Activated naive CD4-positive, alpha-beta T cell (primary cell): ENCODE results near the gene MATK.
"Not testable (repeated sequence)": the region's sequence is repeated elsewhere in the genome, so short reads cannot be mapped to it uniquely, and the experiment has no call there.

Experiments
- DNase-seq, 4 experiments: peaks; one replicate each; lab custom pipeline; 2025; lab: John Stamatoyannopoulos, UW

Gene MATK

DNA sequence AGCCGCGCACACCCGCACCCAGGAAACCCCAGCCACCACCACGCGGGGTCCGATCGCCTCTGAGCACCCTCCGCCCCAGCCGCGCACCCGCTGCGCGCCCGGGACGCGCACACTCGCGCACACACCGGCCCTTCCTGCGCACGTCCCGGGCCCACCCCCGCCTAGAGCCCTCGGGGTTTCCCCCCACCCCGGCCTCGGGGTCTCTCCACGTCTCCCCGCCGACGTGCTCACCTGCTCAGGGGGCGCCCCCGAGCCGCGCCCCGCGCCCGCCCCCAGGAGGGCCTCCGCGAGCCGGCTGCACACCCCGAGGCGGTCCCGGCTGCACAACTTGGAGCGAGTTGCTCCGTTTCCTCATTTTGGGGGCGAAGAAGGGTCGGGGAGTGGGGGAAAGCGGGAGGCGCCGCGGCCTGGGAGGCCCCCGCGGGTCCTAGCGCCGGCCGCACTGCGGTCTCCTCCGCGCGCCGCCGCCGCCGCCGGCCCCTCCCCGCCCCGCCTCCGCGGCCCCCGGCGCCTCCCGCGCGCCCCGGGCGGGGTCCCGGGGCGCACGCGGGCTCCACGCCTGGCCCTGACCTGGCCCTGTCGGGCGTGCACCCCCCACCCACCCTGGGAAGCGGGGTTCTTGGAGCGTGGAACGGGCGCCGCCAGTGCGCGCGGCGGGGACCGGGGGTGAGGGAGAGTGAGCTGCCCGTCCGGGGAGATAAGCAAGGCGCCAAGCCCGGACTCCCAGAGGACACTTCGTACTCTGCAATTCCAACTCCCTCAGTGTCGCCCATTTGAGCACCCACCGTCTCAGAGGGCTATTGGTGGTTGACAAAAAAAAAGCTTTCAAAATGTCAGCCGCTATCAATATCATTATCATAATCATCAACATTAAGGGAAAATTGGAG lies at the start of gene MATK:
MATK (minus strand) TSS at position 444 of the 887 bp plus-strand sequence. CDS start 1,246 bp downstream, outside the sequence.
- no peak for DNase-seq

- no peak for DNase-seq
Observed at GRCh38 chr19:3835055-3835435, 48.9 kb upstream of the MATK start.

- DNase-seq: no peak
Observed at GRCh38 chr19:3834349-3835054, 48.3 kb upstream of the MATK start.

DNA sequence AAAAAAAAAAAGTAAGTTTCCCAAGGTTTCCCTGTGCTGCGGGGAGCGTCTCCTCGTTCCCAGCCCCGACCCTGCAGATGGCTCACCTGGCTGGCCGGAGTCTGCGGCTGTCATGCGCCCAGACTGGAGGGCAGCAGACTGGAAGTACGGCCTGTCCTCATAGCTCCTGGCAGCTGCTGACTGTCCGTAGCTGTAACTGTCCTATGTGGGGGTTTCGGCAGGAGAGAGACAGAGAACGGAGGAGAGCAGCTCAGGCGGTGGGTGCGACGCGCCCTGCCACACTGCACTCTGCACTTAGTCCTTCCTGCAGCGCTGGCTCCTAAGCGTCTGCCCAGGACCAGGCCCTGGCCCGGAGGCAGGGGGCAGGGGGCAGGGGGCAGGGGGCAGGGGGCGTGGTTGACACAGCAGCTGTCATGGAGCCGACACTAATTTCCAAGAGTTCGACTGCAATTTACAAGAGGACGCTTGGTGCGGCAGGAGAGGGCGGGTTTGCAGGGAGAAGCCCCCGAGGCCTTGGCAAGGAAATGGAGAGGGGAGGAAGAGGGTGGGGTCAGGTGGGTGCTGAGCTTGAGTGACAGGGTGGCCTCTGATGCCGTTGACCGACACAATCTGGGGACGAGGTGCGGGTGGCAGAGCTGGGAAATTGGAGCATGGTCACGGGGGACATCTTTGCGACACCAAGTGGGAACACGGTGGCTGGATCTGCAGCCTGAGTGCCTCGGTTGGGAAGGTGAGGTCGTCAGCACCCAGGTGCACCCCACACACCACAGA lies 47.6 kb upstream of the MATK start:
- DNase-seq: no peak

- DNase-seq: no peak
Observed at GRCh38 chr19:3832001-3832400, 45.8 kb upstream of the MATK start.

DNA sequence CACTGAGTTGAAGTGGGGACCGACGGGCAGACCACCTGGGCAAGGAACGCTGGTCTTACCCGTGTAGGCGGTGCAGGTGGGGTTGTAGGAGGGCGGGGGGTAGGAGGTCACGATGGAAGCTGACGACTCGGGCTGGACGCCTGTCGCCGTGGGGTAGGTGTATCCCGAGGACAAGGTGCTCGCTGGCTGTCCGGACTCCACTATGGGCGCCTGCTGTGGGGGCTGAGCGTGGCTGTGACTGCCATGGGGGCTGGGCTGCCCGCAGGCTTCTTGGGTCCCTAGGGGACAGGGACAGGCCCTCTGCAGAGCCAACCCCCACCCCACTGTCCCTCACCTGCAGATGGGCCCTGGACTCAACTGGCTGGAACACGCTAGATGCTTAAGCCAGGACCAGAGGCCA lies 45.4 kb upstream of the MATK start:
- no peak for DNase-seq

- DNase-seq: no peak
Observed at GRCh38 chr19:3830621-3831589, 44.7 kb upstream of the MATK start.

GRCh38 chr19:3827306-3827705 lies 41.1 kb upstream of the MATK start:
- DNase-seq: no peak

- DNase-seq: no peak
Observed at GRCh38 chr19:3826163-3826562, 40.0 kb upstream of the MATK start.

GRCh38 chr19:3825286-3825956 lies 39.2 kb upstream of the MATK start:
- DNase-seq: no peak

GRCh38 chr19:3823350-3823713 lies 37.2 kb upstream of the MATK start:
- DNase-seq: no peak

DNA sequence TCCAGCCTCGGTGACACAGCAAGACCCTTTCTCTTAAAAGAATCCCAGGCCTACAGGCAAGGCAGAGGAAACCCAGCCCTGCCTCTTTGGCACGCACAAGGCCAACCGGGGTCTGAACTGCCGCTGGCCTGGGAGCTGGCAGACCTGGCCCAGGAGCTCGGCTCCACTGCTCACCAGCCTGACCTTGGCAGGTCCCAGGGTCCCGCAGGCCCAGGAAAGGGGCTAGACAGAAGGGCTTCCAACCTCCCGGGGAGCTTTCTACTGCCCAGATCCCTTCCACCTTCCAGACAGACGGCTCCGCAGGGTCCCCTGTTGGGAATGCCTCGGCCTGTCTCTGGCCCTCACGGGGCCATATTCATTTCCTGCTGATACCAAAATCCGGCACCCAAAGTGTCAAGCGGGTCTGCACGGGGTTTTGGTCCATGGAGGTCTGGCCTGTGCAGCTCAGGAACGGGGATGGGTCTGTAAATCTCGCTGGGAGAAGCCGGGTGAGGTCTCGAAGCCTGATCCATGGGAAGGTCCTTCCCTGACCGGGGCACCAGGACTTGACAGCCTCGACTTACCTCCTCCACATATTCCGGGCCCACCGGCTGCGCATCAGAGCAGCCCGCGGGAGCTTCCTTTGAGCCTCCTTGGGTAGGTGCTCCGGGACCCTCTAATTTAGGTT lies 36.6 kb upstream of the MATK start:
- no peak for DNase-seq

DNA sequence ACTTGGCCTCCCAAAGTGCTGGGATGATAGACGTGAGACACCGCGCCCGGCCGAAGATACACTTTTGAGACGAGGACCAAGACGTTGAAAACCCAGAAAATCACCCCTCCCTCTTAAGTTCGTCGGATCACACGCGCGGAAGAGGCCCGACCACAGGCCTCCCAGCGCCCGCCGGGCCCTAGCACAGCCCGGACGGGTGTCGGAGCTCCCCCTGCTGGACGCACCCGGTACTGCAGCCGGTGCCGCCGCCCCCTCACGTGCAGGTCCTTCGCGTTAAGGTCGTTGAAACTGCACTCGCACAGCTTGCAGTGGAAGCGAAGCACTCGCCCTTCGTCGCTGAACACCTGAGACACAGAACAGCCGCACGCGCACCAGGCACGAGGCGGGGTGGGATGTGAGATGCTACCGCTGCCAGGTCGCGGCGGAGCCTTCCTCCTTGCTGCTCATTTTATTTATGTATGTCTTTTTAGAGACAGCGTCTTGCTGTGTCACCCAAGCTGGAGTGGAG lies 35.7 kb upstream of the MATK start:
- DNase-seq: peak; percentile 78 to 93 (median 90)

DNA sequence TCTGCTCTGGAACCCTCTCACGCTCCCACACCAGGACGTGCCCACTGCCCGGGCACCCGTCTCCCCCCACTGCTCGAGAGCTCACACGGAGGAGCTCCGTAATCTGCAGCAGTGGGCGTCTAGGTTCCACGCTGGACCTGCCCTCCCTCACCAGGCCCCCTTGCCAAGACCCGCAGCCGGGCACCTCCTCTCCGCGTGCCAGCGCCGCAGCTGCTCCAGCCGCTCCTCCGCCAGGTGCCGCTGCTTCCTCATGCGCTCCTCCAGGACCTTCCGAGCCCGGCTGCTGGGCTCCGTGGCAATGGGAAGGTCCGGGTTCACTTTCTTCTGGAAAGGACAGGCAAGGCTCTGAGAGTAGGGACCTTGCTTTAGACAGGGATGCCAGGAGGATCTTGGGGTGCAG lies 35.0 kb upstream of the MATK start:
- DNase-seq: no peak

GRCh38 chr19:3819989-3820388 lies 33.8 kb upstream of the MATK start:
- no peak for DNase-seq

DNA sequence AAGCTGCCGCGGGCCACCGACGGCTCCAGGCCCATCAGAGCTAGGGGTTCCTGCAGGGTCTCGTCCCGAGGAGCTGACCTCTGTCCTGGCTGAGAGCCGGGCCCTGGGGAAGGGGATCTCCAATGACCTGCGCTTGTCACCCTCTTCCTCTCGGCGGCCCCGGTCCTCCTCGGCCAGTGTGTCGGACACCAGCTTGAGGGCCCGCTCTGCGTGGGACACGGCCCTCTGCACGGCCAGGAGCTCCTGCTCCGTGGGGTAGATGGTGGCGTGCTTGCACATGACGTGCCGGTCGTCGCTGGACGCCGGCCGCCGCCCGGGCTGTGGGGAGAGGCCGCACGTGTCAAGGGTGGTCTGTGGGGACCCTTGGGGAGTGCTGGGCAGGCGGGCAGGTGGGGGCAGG lies 32.7 kb upstream of the MATK start:
- no peak for DNase-seq

DNA sequence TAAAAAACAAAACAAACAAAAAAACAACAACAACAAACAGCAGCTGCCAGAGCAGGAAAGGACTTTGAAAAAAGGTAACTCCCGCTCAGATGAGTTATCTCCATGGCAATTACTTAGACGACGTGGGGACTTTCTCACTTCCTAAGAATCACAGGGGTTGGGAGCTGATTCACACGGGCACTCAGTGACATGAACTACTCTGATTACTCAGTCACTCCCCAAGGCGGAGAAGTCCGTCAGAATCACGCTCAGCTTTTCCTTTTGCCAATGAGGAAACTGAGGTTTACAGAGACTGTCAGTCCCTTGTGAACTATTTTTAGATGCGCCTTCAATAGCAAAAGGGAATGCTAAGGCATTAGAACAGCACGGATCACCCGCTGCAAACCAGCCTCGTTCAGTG lies 32.3 kb upstream of the MATK start:
- no peak for DNase-seq

DNA sequence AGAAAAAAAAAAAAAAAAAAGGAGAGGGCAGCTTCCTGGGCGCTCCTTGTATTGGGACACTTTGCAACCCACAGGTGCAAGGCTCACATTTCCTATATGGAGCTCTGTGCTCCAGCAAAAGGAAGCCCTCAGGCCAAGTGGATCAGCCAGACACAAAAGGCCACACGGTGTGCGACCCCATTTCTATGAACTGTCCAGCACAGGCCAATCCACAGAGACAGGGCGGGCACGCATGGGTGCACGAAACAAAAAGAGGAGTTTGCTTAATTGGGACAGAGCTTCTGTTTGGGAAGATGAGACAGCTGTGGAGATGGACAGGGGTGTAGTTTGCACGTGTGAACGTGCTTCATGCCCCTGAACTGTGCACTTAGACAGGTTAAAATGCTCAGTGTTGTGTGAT lies 31.6 kb upstream of the MATK start:
- DNase-seq: no peak

GRCh38 chr19:3816566-3817218 lies 30.5 kb upstream of the MATK start:
- DNase-seq: no peak

DNA sequence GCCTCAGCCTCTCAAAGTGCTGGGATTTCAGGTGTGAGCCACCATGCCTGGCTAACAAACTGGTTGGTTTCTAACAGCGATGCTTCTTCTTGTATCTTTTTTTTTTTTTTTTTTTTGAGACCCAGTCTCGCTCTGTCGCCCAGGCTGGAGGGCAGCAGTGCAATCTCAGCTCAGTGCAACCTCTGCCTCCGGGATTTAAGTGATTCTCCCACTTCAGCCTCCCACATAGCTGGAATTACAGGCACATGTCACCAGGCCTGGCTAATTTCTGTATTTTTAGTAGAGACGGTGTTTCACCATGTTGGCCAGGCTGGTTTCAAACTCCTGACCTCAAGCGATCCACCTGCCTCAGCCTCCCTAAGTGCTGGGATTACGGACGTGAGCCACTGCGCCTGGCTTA lies 30.0 kb upstream of the MATK start:
- DNase-seq: not testable (repeated sequence)
